ENCODE data around the gene LRP1.

Gene LRP1

GRCh38 chr12:57156701-57157403 lies 28.6 kb downstream of the LRP1 start:
- DNase-seq (ENCODE audit: low read depth): no peak
- no peak for TF ChIP-seq CTCF (IDR thresholded peaks at IDR 0.05; ENCODE audit: control insufficient read depth, extremely low read depth, insufficient read depth)
- no peak overlapping the region for H3K4me3 ChIP-seq (ENCODE audit: low read depth, low read length)

GRCh38 chr12:57157588-57158173 lies 29.4 kb downstream of the LRP1 start:
- TF ChIP-seq CTCF (IDR thresholded peaks at IDR 0.05; ENCODE audit: control insufficient read depth, extremely low read depth, insufficient read depth): no peak
- DNase-seq (ENCODE audit: low read depth): no peak
- H3K4me3 ChIP-seq (ENCODE audit: low read depth, low read length): no peak overlapping the region

GRCh38 chr12:57158186-57158585 lies 29.9 kb downstream of the LRP1 start:
- no peak for TF ChIP-seq CTCF (IDR thresholded peaks at IDR 0.05; ENCODE audit: control insufficient read depth, extremely low read depth, insufficient read depth)
- no peak for DNase-seq (ENCODE audit: low read depth)
- H3K4me3 ChIP-seq (ENCODE audit: low read depth, low read length): no peak overlapping the region

GRCh38 chr12:57158665-57159064 lies 30.4 kb downstream of the LRP1 start:
- TF ChIP-seq CTCF (IDR thresholded peaks at IDR 0.05; ENCODE audit: control insufficient read depth, extremely low read depth, insufficient read depth): no peak
- no peak for DNase-seq (ENCODE audit: low read depth)
- H3K4me3 ChIP-seq (ENCODE audit: low read depth, low read length): no peak overlapping the region

GRCh38 chr12:57159311-57159710 lies 31.0 kb downstream of the LRP1 start:
- TF ChIP-seq CTCF (IDR thresholded peaks at IDR 0.05; ENCODE audit: control insufficient read depth, extremely low read depth, insufficient read depth): no peak
- H3K4me3 ChIP-seq (ENCODE audit: low read depth, low read length): no peak overlapping the region
- DNase-seq (ENCODE audit: low read depth): no peak

GRCh38 chr12:57160040-57160439 lies 31.8 kb downstream of the LRP1 start:
- DNase-seq (ENCODE audit: low read depth): no peak
- H3K4me3 ChIP-seq (ENCODE audit: low read depth, low read length): no peak overlapping the region
- TF ChIP-seq CTCF (IDR thresholded peaks at IDR 0.05; ENCODE audit: control insufficient read depth, extremely low read depth, insufficient read depth): no peak

- DNase-seq (ENCODE audit: low read depth): no peak
- no peak for TF ChIP-seq CTCF (IDR thresholded peaks at IDR 0.05; ENCODE audit: control insufficient read depth, extremely low read depth, insufficient read depth)
- H3K4me3 ChIP-seq (ENCODE audit: low read depth, low read length): no peak overlapping the region
Measured at GRCh38 chr12:57160741-57161140, 32.5 kb downstream of the LRP1 start.

All from LNCaP clone FGC (cell line).